GM21737 (cell line): ENCODE results near the gene GUCD1.
A peak's percentile ranks its signal among the peaks of the same experiment; 100 is the strongest.
"Not testable (repeated sequence)": the region's sequence is repeated elsewhere in the genome, so short reads cannot be mapped to it uniquely, and the experiment has no call there.

ENCODE experiments used
- ATAC-seq: cut with Tn5 transposase; IDR thresholded peaks from one replicate; pipeline ENCODE4 v1.9.1; 2021; ENCODE audit warnings: mild to moderate bottlenecking, moderate library complexity; ENCODE audit not compliant: unreplicated experiment

GUCD1 gene

GRCh38 chr22:24554313-24555164, at the start of gene GUCD1:
Gene GUCD1, minus strand, starts transcription at chr22:24555138. Its CDS starts 147 bp downstream, at chr22:24554991.
- peak; percentile 11 for ATAC-seq

- ATAC-seq: not testable (repeated sequence)
Observed at GRCh38 chr22:24603770-24604629, 49.1 kb upstream of the GUCD1 start.

GRCh38 chr22:24602847-24603769, 48.2 kb upstream of the GUCD1 start, which contains the start of gene GGT1:
Gene GGT1, plus strand, starts transcription at chr22:24603193. Its CDS starts 7,889 bp downstream, at chr22:24611082.
- ATAC-seq: not testable (repeated sequence)

GRCh38 chr22:24602105-24602749, 47.3 kb upstream of the GUCD1 start:
- not testable (repeated sequence) for ATAC-seq

GRCh38 chr22:24601217-24602104, 46.5 kb upstream of the GUCD1 start:
- no peak for ATAC-seq

- ATAC-seq: not testable (repeated sequence)
Observed at GRCh38 chr22:24599958-24600715, 45.2 kb upstream of the GUCD1 start.

- no peak for ATAC-seq
Observed at GRCh38 chr22:24599514-24599913, 44.6 kb upstream of the GUCD1 start.

- ATAC-seq: not testable (repeated sequence)
Observed at GRCh38 chr22:24597076-24597475, 42.1 kb upstream of the GUCD1 start.

- ATAC-seq: no peak
Observed at GRCh38 chr22:24595863-24596262, 40.9 kb upstream of the GUCD1 start.

GRCh38 chr22:24595228-24595627, 40.3 kb upstream of the GUCD1 start:
- no peak for ATAC-seq

GRCh38 chr22:24594569-24595120, 39.7 kb upstream of the GUCD1 start:
- ATAC-seq: no peak

GRCh38 chr22:24593836-24594568, 39.1 kb upstream of the GUCD1 start:
- ATAC-seq: no peak

GRCh38 chr22:24593559-24593835, 38.6 kb upstream of the GUCD1 start:
- ATAC-seq: not testable (repeated sequence)

GRCh38 chr22:24592851-24593558, 38.1 kb upstream of the GUCD1 start, which contains the start of gene LRRC75B:
Gene LRRC75B, minus strand, starts transcription at chr22:24593073. Its CDS starts 34 bp downstream, at chr22:24593039.
- ATAC-seq: peak; percentile 68

GRCh38 chr22:24592058-24592850, 37.3 kb upstream of the GUCD1 start:
- ATAC-seq: no peak

- ATAC-seq: no peak
Observed at GRCh38 chr22:24591286-24591830, 36.4 kb upstream of the GUCD1 start.
